A673 (cell line): ENCODE data around the gene INHBB. TPM values are rescaled to one million over a fixed set of nuclear protein-coding genes. Genes with fewer than 3 reads are reported as not detected.

Experiments used
- BruUV-seq: library from RNA; stranded (reverse); fragments of 400-500 nt; replicated peaks from 2 replicates; lab custom pipeline; 2021; lab: Mats Ljungman, UMichigan
- CTCF ChIA-PET: fragments of 300-600 bp; sonication (Branson Sonifier 250); formaldehyde crosslinking; loops from one replicate; lab custom pipeline; 2022; ENCODE audit warnings: antibody characterized with exemption; lab: Charles Lee
- POLR2A ChIA-PET: fragments of 300-600 bp; sonication (Branson Sonifier 250); formaldehyde crosslinking; loops from one replicate; lab custom pipeline; 2022; ENCODE audit warnings: antibody characterized with exemption; ENCODE audit not compliant: low non-redundant PET; lab: Charles Lee
- DNase-seq: peaks from one replicate; pipeline ENCODE4 v3.0.0-alpha.2; 2015; ENCODE audit warnings: low spot score
- H3K27ac ChIP-seq: fragments of 200-600 bp; sonication (generic); 2 replicates; pipeline ENCODE4 v1.5.1; 2016; ENCODE audit warnings: mixed run types, low read depth, mild to moderate bottlenecking, mixed read lengths, antibody characterized with exemption, low read length; ENCODE audit not compliant: poor library complexity, severe bottlenecking
- H3K27me3 ChIP-seq: fragments of 200-600 bp; sonication (generic); replicated peaks from 2 replicates; pipeline ENCODE4 v1.6.1; 2017; ENCODE audit warnings: mixed run types, low read depth, mild to moderate bottlenecking, mixed read lengths, antibody characterized with exemption, low read length; ENCODE audit not compliant: insufficient read depth, poor library complexity
- H3K36me3 ChIP-seq: fragments of 200-600 bp; sonication (generic); 2 replicates; pipeline ENCODE4 v1.6.1; 2016; ENCODE audit warnings: mixed run types, mild to moderate bottlenecking, mixed read lengths, antibody characterized with exemption, low read length; ENCODE audit not compliant: insufficient read depth, poor library complexity, severe bottlenecking
- H3K4me1 ChIP-seq: fragments of 200-600 bp; sonication (generic); 2 replicates; pipeline ENCODE4 v1.6.1; 2017; ENCODE audit warnings: mixed run types, mild to moderate bottlenecking, mixed read lengths, antibody characterized with exemption, low read length; ENCODE audit not compliant: insufficient read depth, poor library complexity, severe bottlenecking
- H3K4me3 ChIP-seq: fragments of 200-600 bp; sonication (generic); 2 replicates; pipeline ENCODE4 v1.5.1; 2016; ENCODE audit warnings: low read depth, mixed run types, mild to moderate bottlenecking, mixed read lengths, low read length; ENCODE audit not compliant: poor library complexity, severe bottlenecking
- H3K9me3 ChIP-seq: fragments of 200-600 bp; sonication (generic); 2 replicates; pipeline ENCODE4 v1.6.1; 2016; ENCODE audit warnings: mixed run types, low read depth, mild to moderate bottlenecking, mixed read lengths, antibody characterized with exemption, low read length; ENCODE audit not compliant: poor library complexity, severe bottlenecking
- CTCF ChIP-seq: fragments of 300-800, 200-600 bp; sonication (generic); conservative IDR thresholded peaks from 2 replicates; pipeline ENCODE4 v1.5.1; 2017; ENCODE audit warnings: low read depth, mild to moderate bottlenecking, antibody characterized with exemption, low read length, moderate library complexity, mixed read lengths
- EZH2 ChIP-seq: fragments of 200-600 bp; sonication (generic); IDR thresholded peaks from 2 replicates; pipeline ENCODE4 v1.6.1; 2017; ENCODE audit warnings: borderline replicate concordance, low read depth, mild to moderate bottlenecking, mixed read lengths, antibody characterized with exemption, low read length; ENCODE audit not compliant: poor library complexity, severe bottlenecking
- intact Hi-C: fragments of 100-400 bp; cut with micrococcal nuclease; formaldehyde crosslinking; loops from one replicate; pipeline ENCODE4 v1.10.0; 2022; ENCODE audit not compliant: unreplicated experiment
- total RNA-seq: library from RNA; stranded (reverse); gene quantifications from 2 replicates; pipeline ENCODE4 v1.2.3, GENCODE V29; 2021

INHBB gene
- total RNA-seq, 1 experiment from 2014 or later, result 0.09 TPM

- no peak for DNase-seq
- POLR2A ChIA-PET, result no interaction called here
- no peak overlapping the region for H3K27ac ChIP-seq
- no peaks in the 10 kb centered on the region for H3K9me3 ChIP-seq
- no peaks in the 10 kb centered on the region for H3K27me3 ChIP-seq
- CTCF ChIA-PET, result no interaction called here
- H3K36me3 ChIP-seq, result no peaks in the 10 kb centered on the region
- H3K4me1 ChIP-seq, result no peaks in the 10 kb centered on the region
- H3K4me3 ChIP-seq, result no peak overlapping the region
- TF ChIP-seq CTCF, result no peak
- no peak for TF ChIP-seq EZH2
- BruUV-seq, result no TSS peak
- intact Hi-C loops, result no loop called here
Observed at GRCh38 chr2:120354935-120355779, 9.2 kb downstream of the INHBB start.

- intact Hi-C loops, result no loop called here
- no peaks in the 10 kb centered on the region for H3K9me3 ChIP-seq
- TF ChIP-seq EZH2 (no peak), CTCF (no peak)
- no peaks in the 10 kb centered on the region for H3K36me3 ChIP-seq
- no peaks in the 10 kb centered on the region for H3K4me1 ChIP-seq
- H3K4me3 ChIP-seq, result no peak overlapping the region
- no peak for DNase-seq
- CTCF ChIA-PET, result no interaction called here
- no peak overlapping the region for H3K27ac ChIP-seq
- no TSS peak for BruUV-seq
- POLR2A ChIA-PET, result no interaction called here
- no peaks in the 10 kb centered on the region for H3K27me3 ChIP-seq
Observed at GRCh38 chr2:120355780-120356266, 9.9 kb downstream of the INHBB start.

GRCh38 chr2:120357768-120358167 lies 11.8 kb downstream of the INHBB start:
- TF ChIP-seq EZH2 (no peak), CTCF (no peak)
- intact Hi-C loops, result no loop called here
- POLR2A ChIA-PET, result no interaction called here
- Histone ChIP-seq H3K4me1 (no peaks in the 10 kb centered on the region), H3K9me3 (no peaks in the 10 kb centered on the region), H3K4me3 (no peak overlapping the region), H3K27me3 (no peaks in the 10 kb centered on the region), H3K27ac (no peak overlapping the region), H3K36me3 (no peaks in the 10 kb centered on the region)
- BruUV-seq, result no TSS peak
- no peak for DNase-seq
- CTCF ChIA-PET, result no interaction called here
